Ascending aorta (tissue), 2 donors: Measurements from ENCODE around the gene PLXND1. TPM values are rescaled to one million over a fixed set of nuclear protein-coding genes. Genes with fewer than 3 reads are reported as not detected.

Experiments used
- DNase-seq, 2 donors: peaks; one replicate each; pipeline ENCODE4 v3.0.0-alpha.2; 2019; ENCODE audit warnings: low spot score in 2 of 2
- H3K27ac ChIP-seq, 2 donors: fragments of 200-600 bp; sonication (generic); one replicate each; pipeline ENCODE4 v1.5.1; 2016 to 2017; ENCODE audit warnings: mild to moderate bottlenecking in 1 of 2
- H3K27me3 ChIP-seq: fragments of 200-600 bp; sonication (generic); one replicate; pipeline ENCODE4 v1.5.1; 2017
- H3K36me3 ChIP-seq, 2 donors: fragments of 200-600 bp; sonication (generic); one replicate each; pipeline ENCODE4 v1.5.1; 2016
- H3K4me1 ChIP-seq, 2 donors: fragments of 200-600 bp; sonication (generic); one replicate each; pipeline ENCODE4 v1.5.1; 2016 to 2017; ENCODE audit warnings: mild to moderate bottlenecking in 1 of 2
- H3K4me3 ChIP-seq, 2 donors: fragments of 200-600 bp; sonication (generic); one replicate each; pipeline ENCODE4 v1.5.1; 2016 to 2017; ENCODE audit warnings: mild to moderate bottlenecking in 1 of 2
- H3K9me3 ChIP-seq, 2 donors: fragments of 200-600 bp; sonication (generic); one replicate each; pipeline ENCODE4 v1.5.1; 2016
- intact Hi-C: fragments of 100-400 bp; cut with DNase I; formaldehyde crosslinking; loops from one replicate; pipeline ENCODE4 v1.15.1; 2023
- total RNA-seq: library from RNA; depleted of rRNA; stranded (reverse); fragments of >200 nt; gene quantifications from one replicate; pipeline ENCODE4 v1.1.0, GENCODE V29; 2016
- TF ChIP-seq, protein P1 (sequence below), 3 experiments: fragments of 200-600 bp in 2 of 3; fragments of 450-650 bp in 1 of 3; sonication (generic) in 2 of 3; IDR thresholded peaks; one replicate each; pipeline ENCODE4 v1.5.1; 2016 to 2019; ENCODE audit warnings: antibody characterized with exemption in 3 of 3, mild to moderate bottlenecking in 1 of 3, moderate library complexity in 1 of 3

The PLXND1 gene
- total RNA-seq, 1 donor from 2014 or later: 407 TPM

DNA sequence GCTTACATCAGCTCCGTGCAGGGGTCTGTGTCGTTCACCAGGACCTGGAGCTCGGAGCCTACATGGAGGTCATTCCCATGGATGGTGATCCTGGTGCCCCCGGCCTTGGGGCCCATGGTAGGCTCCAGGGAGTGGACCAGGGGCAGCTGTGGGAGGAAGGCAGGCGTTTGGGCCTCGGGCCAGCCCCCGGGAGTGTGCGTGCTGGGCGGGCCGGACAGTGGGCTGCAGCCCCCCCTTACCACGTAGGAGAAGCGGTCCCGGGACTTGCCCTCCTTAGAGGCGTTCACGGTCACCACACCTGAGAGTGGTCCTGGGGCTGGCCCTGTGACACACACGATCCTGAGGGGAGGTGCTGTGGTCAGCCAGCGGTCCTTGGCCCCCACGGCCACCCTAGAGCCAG lies 33.9 kb downstream of the PLXND1 start:
- TF ChIP-seq, protein P1, sequence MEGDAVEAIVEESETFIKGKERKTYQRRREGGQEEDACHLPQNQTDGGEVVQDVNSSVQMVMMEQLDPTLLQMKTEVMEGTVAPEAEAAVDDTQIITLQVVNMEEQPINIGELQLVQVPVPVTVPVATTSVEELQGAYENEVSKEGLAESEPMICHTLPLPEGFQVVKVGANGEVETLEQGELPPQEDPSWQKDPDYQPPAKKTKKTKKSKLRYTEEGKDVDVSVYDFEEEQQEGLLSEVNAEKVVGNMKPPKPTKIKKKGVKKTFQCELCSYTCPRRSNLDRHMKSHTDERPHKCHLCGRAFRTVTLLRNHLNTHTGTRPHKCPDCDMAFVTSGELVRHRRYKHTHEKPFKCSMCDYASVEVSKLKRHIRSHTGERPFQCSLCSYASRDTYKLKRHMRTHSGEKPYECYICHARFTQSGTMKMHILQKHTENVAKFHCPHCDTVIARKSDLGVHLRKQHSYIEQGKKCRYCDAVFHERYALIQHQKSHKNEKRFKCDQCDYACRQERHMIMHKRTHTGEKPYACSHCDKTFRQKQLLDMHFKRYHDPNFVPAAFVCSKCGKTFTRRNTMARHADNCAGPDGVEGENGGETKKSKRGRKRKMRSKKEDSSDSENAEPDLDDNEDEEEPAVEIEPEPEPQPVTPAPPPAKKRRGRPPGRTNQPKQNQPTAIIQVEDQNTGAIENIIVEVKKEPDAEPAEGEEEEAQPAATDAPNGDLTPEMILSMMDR (IDR thresholded peaks at IDR 0.05): no peak
- Histone ChIP-seq H3K4me3 (no peak overlapping the region), H3K9me3 (no peaks in the 10 kb centered on the region), H3K36me3 (peaks cover 84 to 97% of the 10 kb centered on the region in 2 donors), H3K27ac (no peak overlapping the region), H3K27me3 (no peaks in the 10 kb centered on the region), H3K4me1 (no peaks in the 10 kb centered on the region)
- DNase-seq: no peak
- intact Hi-C loops: no loop called here

DNA sequence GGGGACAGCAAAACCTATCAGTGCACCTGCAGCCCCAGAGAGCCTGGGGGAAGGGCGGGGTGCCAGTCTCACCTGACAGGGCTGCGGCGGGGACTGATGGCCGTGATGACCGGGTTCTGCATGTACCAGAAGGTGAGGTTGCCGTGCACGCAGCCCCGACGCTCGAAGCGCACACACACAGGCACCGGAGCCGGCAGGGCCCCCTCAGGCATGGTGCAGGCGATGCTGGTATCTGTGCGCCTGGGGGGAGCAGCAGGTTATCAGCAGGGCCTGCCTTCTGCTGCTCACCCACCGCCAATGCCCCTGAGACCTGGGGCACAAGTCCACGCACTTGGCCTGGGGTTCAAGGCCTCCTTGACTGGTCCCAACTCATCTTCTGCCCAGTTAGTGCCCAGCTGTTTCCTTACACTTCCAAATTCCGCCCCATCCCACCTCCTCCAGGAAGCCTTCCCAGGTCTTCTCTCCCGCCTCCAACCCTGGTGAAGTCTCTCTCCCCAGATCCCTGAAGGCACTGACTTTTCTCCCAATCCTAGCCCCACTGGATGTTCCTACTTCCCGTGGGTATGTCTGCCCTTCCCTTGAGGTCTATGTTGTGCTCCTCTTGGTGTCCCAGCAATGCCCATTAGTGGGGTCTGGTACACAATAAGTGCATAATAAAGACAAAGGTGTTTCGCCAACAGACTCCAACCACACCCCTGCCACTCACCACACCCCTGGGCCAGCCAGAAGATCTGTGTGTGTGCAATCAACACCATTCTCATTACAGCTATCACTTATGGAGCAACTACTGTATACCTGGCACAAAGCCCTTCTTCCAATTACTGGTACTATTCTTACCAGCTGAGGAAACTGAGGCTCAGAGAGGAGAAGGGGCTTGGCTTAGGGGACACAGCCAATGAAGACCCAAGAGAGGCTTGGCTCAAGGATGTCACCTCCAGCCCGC lies 34.6 kb downstream of the PLXND1 start:
- TF ChIP-seq, protein P1 (IDR thresholded peaks at IDR 0.05): no peak
- H3K4me1 ChIP-seq: no peaks in the 10 kb centered on the region
- DNase-seq: no peak
- no peak overlapping the region for H3K4me3 ChIP-seq
- H3K27me3 ChIP-seq: no peaks in the 10 kb centered on the region
- no peaks in the 10 kb centered on the region for H3K9me3 ChIP-seq
- H3K27ac ChIP-seq: no peak overlapping the region
- intact Hi-C loops: no loop called here
- peaks cover 84 to 97% of the 10 kb centered on the region in 2 donors for H3K36me3 ChIP-seq

DNA sequence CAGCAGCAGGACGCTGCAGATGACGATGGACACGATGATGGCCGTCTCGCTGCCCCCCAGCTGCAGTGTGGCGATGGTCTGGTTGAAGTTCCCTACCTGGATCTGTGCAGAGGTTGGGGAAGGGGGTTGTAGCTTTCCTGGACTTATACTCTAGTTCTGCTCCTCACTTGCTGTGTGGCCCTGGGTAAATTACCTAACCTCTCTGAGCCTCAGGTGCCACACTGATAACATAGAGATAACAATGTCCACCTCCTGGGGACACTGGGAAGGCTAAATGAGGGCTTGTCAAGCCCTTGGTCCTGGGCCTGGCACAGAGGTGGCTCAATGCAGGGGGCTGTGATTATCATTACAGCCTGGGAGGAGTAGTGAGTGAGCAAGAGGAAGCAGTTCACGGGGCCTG lies 36.6 kb downstream of the PLXND1 start:
- no peak overlapping the region for H3K4me3 ChIP-seq
- no peaks in the 10 kb centered on the region for H3K27me3 ChIP-seq
- intact Hi-C loops: no loop called here
- H3K9me3 ChIP-seq: no peaks in the 10 kb centered on the region
- DNase-seq: no peak
- H3K36me3 ChIP-seq: peaks cover 81 to 96% of the 10 kb centered on the region in 2 donors
- H3K27ac ChIP-seq: no peak overlapping the region
- TF ChIP-seq, protein P1 (IDR thresholded peaks at IDR 0.05): no peak
- H3K4me1 ChIP-seq: peaks cover 0 to 4% of the 10 kb centered on the region in 2 donors

DNA sequence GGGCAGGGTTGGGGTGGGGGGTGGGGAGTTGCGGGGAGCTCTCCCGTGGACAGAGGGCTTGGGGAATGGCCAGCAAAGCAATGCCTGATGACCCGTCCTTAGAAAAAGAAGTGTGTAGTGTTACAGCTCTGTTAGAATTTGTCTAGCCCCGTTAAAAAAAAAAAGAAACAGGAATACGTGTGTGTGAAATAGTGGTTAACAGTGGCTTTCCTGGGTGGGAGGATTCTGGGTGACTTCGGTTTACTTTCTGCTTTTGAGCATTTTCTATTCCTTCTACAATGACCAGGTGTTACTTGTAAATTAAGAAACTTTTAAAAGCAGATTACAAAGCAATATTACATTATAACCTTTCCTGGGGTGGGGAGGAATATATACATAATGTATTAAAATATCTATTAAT lies 38.5 kb downstream of the PLXND1 start:
- Histone ChIP-seq H3K4me3 (no peak overlapping the region), H3K27ac (no peak overlapping the region), H3K9me3 (no peaks in the 10 kb centered on the region), H3K4me1 (peaks cover 0 to 14% of the 10 kb centered on the region in 2 donors), H3K36me3 (peaks cover 70 to 85% of the 10 kb centered on the region in 2 donors), H3K27me3 (no peaks in the 10 kb centered on the region)
- intact Hi-C loops: no loop called here
- TF ChIP-seq, protein P1 (IDR thresholded peaks at IDR 0.05): no peak
- DNase-seq: no peak

DNA sequence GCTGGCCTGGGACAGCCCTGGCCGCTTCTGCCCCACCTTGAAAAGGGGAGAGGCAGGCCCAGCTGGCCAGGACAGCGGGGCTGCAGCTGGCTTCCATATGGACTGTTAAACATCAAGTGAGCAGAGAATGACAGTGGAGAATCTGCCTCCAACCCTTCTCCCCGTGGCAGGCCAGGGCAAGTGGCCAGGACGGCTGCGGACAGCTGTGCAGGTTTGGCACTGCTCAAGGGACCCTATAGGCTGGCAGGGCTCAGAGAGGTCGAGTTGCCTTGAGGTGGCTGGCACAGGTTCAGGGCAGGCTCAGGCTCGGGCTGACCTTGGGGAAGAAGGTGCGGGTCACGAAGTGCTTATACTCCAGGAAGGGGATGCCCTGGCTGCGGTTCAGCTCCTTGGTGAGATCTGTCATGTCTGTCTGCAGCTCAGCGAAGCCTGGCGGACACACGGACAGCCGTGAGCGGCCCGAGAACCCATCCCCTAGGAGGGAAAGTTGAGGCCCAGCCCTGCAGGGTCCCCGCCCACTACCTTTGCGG lies 39.2 kb downstream of the PLXND1 start:
- intact Hi-C loops: no loop called here

More for the DNA sequence above, 39.2 kb downstream of the PLXND1 start:
- Histone ChIP-seq H3K4me3 (no peak overlapping the region), H3K9me3 (no peaks in the 10 kb centered on the region), H3K4me1 (peaks cover 0 to 14% of the 10 kb centered on the region in 2 donors), H3K27ac (peak overlapping the region in 1 of 2 donors; percentile 18), H3K36me3 (peaks cover 68 to 85% of the 10 kb centered on the region in 2 donors), H3K27me3 (no peaks in the 10 kb centered on the region)
- TF ChIP-seq, protein P1 (IDR thresholded peaks at IDR 0.05): no peak
- DNase-seq: no peak
